ENCODE results near the gene LIFR.

The LIFR gene

GRCh38 chr5:38431242-38431853 is 125.1 kb downstream of the LIFR start:
- no peak for DNase-seq

GRCh38 chr5:38426986-38427950 is 129.2 kb downstream of the LIFR start:
- peak; percentile 1 for DNase-seq

- no peak for DNase-seq
These were observed 130.0 kb downstream of the LIFR start for GRCh38 chr5:38426490-38426889.
